Measurements from ENCODE around the gene RHOXF1.
"Not testable (repeated sequence)": the region's sequence is repeated elsewhere in the genome, so short reads cannot be mapped to it uniquely, and the experiment has no call there.

RHOXF1 gene

DNA sequence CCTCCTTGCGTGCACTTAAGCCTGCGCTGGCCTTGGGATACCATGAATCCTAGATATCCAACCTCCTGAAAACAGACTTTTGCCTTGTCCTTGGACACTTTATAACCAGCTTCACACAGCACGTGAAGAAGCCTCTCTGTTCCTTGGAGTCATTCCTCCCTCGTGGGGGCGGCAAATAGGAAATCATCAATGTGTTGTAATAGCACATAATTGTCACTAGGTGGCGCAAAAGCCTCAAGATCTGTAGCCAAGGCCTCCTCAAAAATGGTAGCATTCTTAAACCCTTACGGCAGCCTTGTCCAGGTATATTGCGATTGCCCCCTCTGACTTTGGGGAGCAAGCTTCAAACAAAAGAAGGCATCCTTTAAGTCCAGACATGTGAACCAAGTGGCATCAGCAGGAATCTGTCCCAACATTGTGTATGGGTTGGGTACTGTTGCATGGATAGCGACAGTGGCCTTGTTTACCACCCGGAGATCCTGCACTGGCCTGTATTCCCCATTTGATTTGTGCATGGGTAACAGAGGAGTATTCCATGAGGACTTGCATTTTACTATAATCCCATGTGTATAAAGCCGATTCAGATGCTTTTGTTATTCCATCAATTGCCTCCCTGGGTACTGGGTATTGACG, 30.0 kb downstream of the RHOXF1 start:
- not testable (repeated sequence) for DNase-seq

- DNase-seq: not testable (repeated sequence)
Measured at GRCh38 chrX:120077590-120077989, 38.1 kb downstream of the RHOXF1 start, which contains the start of gene RHOXF2B. TSS of gene RHOXF2B (minus strand) at chrX:120077690. CDS start at chrX:120077552, 138 bp downstream.

DNA sequence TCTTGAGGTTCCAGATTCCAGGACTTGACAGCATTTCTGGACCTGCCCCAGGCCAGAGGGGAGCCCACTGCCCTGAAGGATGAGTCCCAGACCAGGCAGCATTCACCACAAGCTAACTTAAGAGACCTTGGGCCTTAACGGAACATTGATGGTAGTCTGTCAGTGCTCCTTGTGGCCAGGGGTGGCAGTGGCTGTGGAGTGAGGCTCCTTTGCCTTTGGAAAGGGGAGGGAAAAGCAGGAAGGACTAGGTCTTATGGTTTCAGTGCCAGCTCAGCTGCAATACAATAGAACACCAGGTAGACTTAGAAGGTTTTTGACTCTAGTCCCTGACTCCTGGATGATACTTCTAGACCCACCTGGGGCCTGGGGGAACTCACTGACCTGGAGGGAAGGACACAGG, 49.5 kb downstream of the RHOXF1 start:
- DNase-seq: not testable (repeated sequence)

Data from stimulated activated CD4-positive, alpha-beta T cell treated with anti-CD3 and anti-CD28 coated beads, Interleukin-4, amount 100 ng/mL, for 24 hours (primary cell).